ENCODE measurements around the gene CIAO3. TPM values are rescaled to one million over a fixed set of nuclear protein-coding genes. Genes with fewer than 3 reads are reported as not detected.
"Not testable (repeated sequence)": the region's sequence is repeated elsewhere in the genome, so short reads cannot be mapped to it uniquely, and the experiment has no call there.

Gene CIAO3
- total RNA-seq, 2 donors from 2014 or later: 41.4 to 43.3 TPM

GRCh38 chr16:759110-759910 lies 18.5 kb upstream of the CIAO3 start:
- H3K4me1 Mint-ChIP-seq: no peaks in the 10 kb centered on the region
- H3K9ac ChIP-seq (ENCODE audit: extremely low read depth, low read length, poor library complexity, severe bottlenecking): no peak overlapping the region
- no peak for TF ChIP-seq CTCF (conservative IDR thresholded peaks at IDR 0.05)
- no peak overlapping the region for H3K27ac Mint-ChIP-seq
- no peak overlapping the region for H3K4me3 ChIP-seq (ENCODE audit: low read length)
- H3K9me3 Mint-ChIP-seq: peaks cover 5% of the 10 kb centered on the region
- no peaks in the 10 kb centered on the region for H3K4me1 ChIP-seq (ENCODE audit: control insufficient read depth, insufficient read depth, low read length)
- 91 to 93% methylated on average over 28 to 34 of the region's 34 CpGs for WGBS, 2 experiments (ENCODE audit: insufficient coverage in 1 of 2, insufficient read length in 1 of 2)
- no peaks in the 10 kb centered on the region for H3K36me3 Mint-ChIP-seq (ENCODE audit: low read depth)
- peaks cover 8% of the 10 kb centered on the region for H3K27me3 Mint-ChIP-seq (ENCODE audit: insufficient read depth)
- H3K27ac ChIP-seq (ENCODE audit: low read depth, low read length): no peak overlapping the region
- no peak overlapping the region for H3K4me3 Mint-ChIP-seq
- no peaks in the 10 kb centered on the region for H3K36me3 ChIP-seq (ENCODE audit: control insufficient read depth, insufficient read depth, low read length)
- H3K9me3 ChIP-seq (ENCODE audit: control insufficient read depth, low read length): no peaks in the 10 kb centered on the region
- DNase-seq: no peak
- no peaks in the 10 kb centered on the region for H3K27me3 ChIP-seq (ENCODE audit: control insufficient read depth, insufficient read depth, low read length, poor library complexity, severe bottlenecking)

DNA sequence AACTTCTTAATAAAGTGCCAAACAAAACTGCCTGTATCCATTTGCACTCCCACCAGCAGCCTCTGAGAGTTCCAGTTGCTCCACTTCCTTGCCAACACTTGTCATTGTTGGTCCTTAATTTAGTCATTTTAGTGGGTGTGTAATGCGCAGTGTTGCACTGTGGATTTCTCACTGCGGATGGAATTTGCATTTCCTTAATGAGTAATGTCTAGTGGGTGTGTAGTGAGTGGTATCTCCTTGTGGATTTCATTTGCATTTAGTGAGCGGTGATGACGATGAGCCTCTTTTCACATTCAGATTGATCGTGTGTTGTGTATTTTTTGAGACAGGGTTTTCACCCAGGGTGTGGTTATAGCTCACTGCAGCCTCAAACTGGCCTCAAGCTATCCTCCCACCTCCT lies 15.6 kb upstream of the CIAO3 start:
- H3K4me3 Mint-ChIP-seq: no peak overlapping the region
- no peak overlapping the region for H3K27ac Mint-ChIP-seq
- Histone ChIP-seq H3K9ac (ENCODE audit: extremely low read depth, low read length, poor library complexity, severe bottlenecking) (no peak overlapping the region), H3K36me3 (ENCODE audit: control insufficient read depth, insufficient read depth, low read length) (no peaks in the 10 kb centered on the region), H3K4me1 (ENCODE audit: control insufficient read depth, insufficient read depth, low read length) (no peaks in the 10 kb centered on the region), H3K9me3 (ENCODE audit: control insufficient read depth, low read length) (no peaks in the 10 kb centered on the region), H3K4me3 (ENCODE audit: low read length) (no peak overlapping the region), H3K27ac (ENCODE audit: low read depth, low read length) (no peak overlapping the region), H3K27me3 (ENCODE audit: control insufficient read depth, insufficient read depth, low read length, poor library complexity, severe bottlenecking) (no peaks in the 10 kb centered on the region)
- no peak for DNase-seq
- peaks cover 5% of the 10 kb centered on the region for H3K9me3 Mint-ChIP-seq
- WGBS, 2 experiments (ENCODE audit: insufficient coverage in 1 of 2, insufficient read length in 1 of 2): 90 to 100% methylated on average over 4 to 5 of the region's 5 CpGs
- peaks cover 15% of the 10 kb centered on the region for H3K27me3 Mint-ChIP-seq (ENCODE audit: insufficient read depth)
- no peaks in the 10 kb centered on the region for H3K36me3 Mint-ChIP-seq (ENCODE audit: low read depth)
- H3K4me1 Mint-ChIP-seq: peaks cover 10% of the 10 kb centered on the region
- TF ChIP-seq CTCF (conservative IDR thresholded peaks at IDR 0.05): no peak

DNA sequence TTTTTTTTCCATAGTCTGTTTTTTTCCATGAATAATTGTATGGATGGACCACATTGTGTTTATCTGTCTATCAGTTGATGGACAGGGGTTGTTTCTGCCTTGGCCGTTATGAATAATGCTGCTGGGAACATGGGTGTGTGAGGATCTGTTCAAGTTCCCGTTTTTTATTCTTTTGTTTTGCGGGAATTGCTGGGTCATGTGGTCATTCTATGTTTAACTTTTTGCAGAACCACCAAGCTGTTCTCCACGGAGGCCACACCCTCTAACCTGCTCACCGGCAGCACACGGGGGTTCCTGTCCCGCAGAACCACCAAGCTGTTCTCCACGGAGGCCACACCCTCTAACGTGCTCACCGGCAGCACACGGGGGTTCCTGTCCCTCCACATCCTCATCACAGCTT lies 13.9 kb upstream of the CIAO3 start:
- Histone ChIP-seq H3K36me3 (ENCODE audit: control insufficient read depth, insufficient read depth, low read length) (no peaks in the 10 kb centered on the region), H3K9me3 (ENCODE audit: control insufficient read depth, low read length) (no peaks in the 10 kb centered on the region), H3K9ac (ENCODE audit: extremely low read depth, low read length, poor library complexity, severe bottlenecking) (no peak overlapping the region), H3K27ac (ENCODE audit: low read depth, low read length) (no peak overlapping the region), H3K4me3 (ENCODE audit: low read length) (no peak overlapping the region), H3K4me1 (ENCODE audit: control insufficient read depth, insufficient read depth, low read length) (no peaks in the 10 kb centered on the region), H3K27me3 (ENCODE audit: control insufficient read depth, insufficient read depth, low read length, poor library complexity, severe bottlenecking) (no peaks in the 10 kb centered on the region)
- no peak for TF ChIP-seq CTCF (conservative IDR thresholded peaks at IDR 0.05)
- Mint-ChIP-seq H3K9me3 (peaks cover 5% of the 10 kb centered on the region), H3K36me3 (ENCODE audit: low read depth) (no peaks in the 10 kb centered on the region), H3K27ac (no peak overlapping the region), H3K4me1 (peaks cover 13% of the 10 kb centered on the region), H3K4me3 (no peak overlapping the region), H3K27me3 (ENCODE audit: insufficient read depth) (peaks cover 18% of the 10 kb centered on the region)
- DNase-seq: no peak
- WGBS, 2 experiments (ENCODE audit: insufficient coverage in 1 of 2, insufficient read length in 1 of 2): 79 to 81% methylated on average over 11 of the region's 11 CpGs

- not testable (repeated sequence) for DNase-seq; H3K27me3 ChIP-seq (ENCODE audit: control insufficient read depth, insufficient read depth, low read length, poor library complexity, severe bottlenecking); H3K27ac ChIP-seq (ENCODE audit: low read depth, low read length); H3K9ac ChIP-seq (ENCODE audit: extremely low read depth, low read length, poor library complexity, severe bottlenecking); H3K36me3 Mint-ChIP-seq (ENCODE audit: low read depth); H3K4me3 Mint-ChIP-seq; H3K9me3 Mint-ChIP-seq; H3K4me3 ChIP-seq (ENCODE audit: low read length); H3K27ac Mint-ChIP-seq; H3K36me3 ChIP-seq (ENCODE audit: control insufficient read depth, insufficient read depth, low read length); H3K9me3 ChIP-seq (ENCODE audit: control insufficient read depth, low read length); H3K4me1 ChIP-seq (ENCODE audit: control insufficient read depth, insufficient read depth, low read length)
- peaks cover 18% of the 10 kb centered on the region for H3K27me3 Mint-ChIP-seq (ENCODE audit: insufficient read depth)
- WGBS, 2 experiments (ENCODE audit: insufficient coverage in 1 of 2, insufficient read length in 1 of 2): 88 to 93% methylated on average over 7 to 11 of the region's 11 CpGs
- H3K4me1 Mint-ChIP-seq: peaks cover 13% of the 10 kb centered on the region
Observed at GRCh38 chr16:754121-754607, 13.4 kb upstream of the CIAO3 start.
